Measurements from ENCODE around the gene CDC34. TPM values are rescaled to one million over a fixed set of nuclear protein-coding genes. Genes with fewer than 3 reads are reported as not detected.

CDC34 gene
- total RNA-seq, 1 donor = 31.0 TPM

GRCh38 chr19:588093-588740 is 56.7 kb downstream of the CDC34 start:
- TF ChIP-seq CTCF (IDR thresholded peaks at IDR 0.05; ENCODE audit: insufficient read depth, low read length) = peak; percentile 63
- no peak overlapping the region for H3K4me3 ChIP-seq (ENCODE audit: low read depth, low read length)
- DNase-seq (ENCODE audit: low read depth) = peak; percentile 59

GRCh38 chr19:588741-589692 is 57.5 kb downstream of the CDC34 start:
- H3K4me3 ChIP-seq (ENCODE audit: low read depth, low read length) = no peak overlapping the region
- no peak for TF ChIP-seq CTCF (IDR thresholded peaks at IDR 0.05; ENCODE audit: insufficient read depth, low read length)
- DNase-seq (ENCODE audit: low read depth) = no peak

- no peak for TF ChIP-seq CTCF (IDR thresholded peaks at IDR 0.05; ENCODE audit: insufficient read depth, low read length)
- no peak for DNase-seq (ENCODE audit: low read depth)
- peak within 1 kb of the TSS; percentile 37 for H3K4me3 ChIP-seq (ENCODE audit: low read depth, low read length)
Measured at GRCh38 chr19:589693-590395, 58.3 kb downstream of the CDC34 start, which contains the start of gene HCN2. Gene HCN2, plus strand, starts transcription at chr19:589881. Its CDS starts 65 bp downstream, at chr19:589946.

GRCh38 chr19:590396-590745 is 58.8 kb downstream of the CDC34 start:
- TF ChIP-seq CTCF (IDR thresholded peaks at IDR 0.05; ENCODE audit: insufficient read depth, low read length) = no peak
- peak overlapping the region; percentile 37 for H3K4me3 ChIP-seq (ENCODE audit: low read depth, low read length)
- DNase-seq (ENCODE audit: low read depth) = peak; percentile 12

- no peak for TF ChIP-seq CTCF (IDR thresholded peaks at IDR 0.05; ENCODE audit: insufficient read depth, low read length)
- H3K4me3 ChIP-seq (ENCODE audit: low read depth, low read length) = no peak overlapping the region
- no peak for DNase-seq (ENCODE audit: low read depth)
Measured at GRCh38 chr19:590750-591098, 59.2 kb downstream of the CDC34 start.

GRCh38 chr19:591099-591958 is 59.8 kb downstream of the CDC34 start:
- no peak overlapping the region for H3K4me3 ChIP-seq (ENCODE audit: low read depth, low read length)
- DNase-seq (ENCODE audit: low read depth) = no peak
- no peak for TF ChIP-seq CTCF (IDR thresholded peaks at IDR 0.05; ENCODE audit: insufficient read depth, low read length)
